RWPE1 (cell line): ENCODE data around the gene RBM20.
A peak's percentile ranks its signal among the peaks of the same experiment; 100 is the strongest.
"Not testable (repeated sequence)": the region's sequence is repeated elsewhere in the genome, so short reads cannot be mapped to it uniquely, and the experiment has no call there.

ENCODE experiments used
- CTCF ChIA-PET: fragments of 350-600 bp; sonication (Branson Sonifier 250); formaldehyde crosslinking; extraction: SDS; loops from one replicate; lab custom pipeline; 2021; lab: Yijun Ruan, JAX
- POLR2A ChIA-PET: fragments of 400-600 bp; formaldehyde crosslinking; extraction: SDS; loops from one replicate; lab custom pipeline; 2020; ENCODE audit warnings: antibody characterized with exemption; ENCODE audit not compliant: low non-redundant PET; lab: Yijun Ruan, JAX
- DNase-seq: peaks from one replicate; pipeline ENCODE4 v3.0.0; 2012; ENCODE audit warnings: low spot score
- H3K27ac ChIP-seq: fragments of 450-650 bp; 2 replicates; pipeline ENCODE4 v1.5.1; 2017
- CTCF ChIP-seq: fragments of 450-650 bp; conservative IDR thresholded peaks from 2 replicates; pipeline ENCODE4 v1.5.1; 2017; ENCODE audit warnings: low read depth, mild to moderate bottlenecking

RBM20 gene

GRCh38 chr10:110620398-110620719 lies 23.8 kb upstream of the RBM20 start:
- TF ChIP-seq CTCF, result no peak
- CTCF ChIA-PET, result interaction anchor here (0.6 to 1.0 kb wide), 2 partner anchors 10 to 204 kb away, joined by 3 to 5 read pairs; no protein-coding TSS in a partner anchor
- H3K27ac ChIP-seq, result no peak overlapping the region
- no peak for DNase-seq
- POLR2A ChIA-PET, result no interaction called here

DNA sequence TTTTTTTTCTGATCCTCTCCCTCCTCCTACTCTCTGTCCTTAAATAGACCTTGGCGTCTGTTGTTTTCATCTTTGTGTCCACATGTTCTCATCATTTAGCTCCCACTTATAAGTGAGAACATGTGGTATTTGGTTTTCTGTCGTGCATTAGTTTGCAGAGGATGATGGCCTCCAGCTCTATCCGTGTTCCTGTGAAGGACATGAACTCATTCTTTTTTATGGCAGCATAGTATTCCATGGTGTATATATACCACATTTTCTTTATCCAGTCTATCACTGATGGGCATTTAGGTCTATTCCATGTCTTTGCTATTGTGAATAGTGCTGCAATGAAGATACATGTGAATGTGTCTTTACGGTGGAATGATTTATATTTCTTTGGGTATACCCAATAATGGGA lies 20.8 kb upstream of the RBM20 start:
- POLR2A ChIA-PET, DNase-seq, H3K27ac ChIP-seq: not testable (repeated sequence)
- CTCF ChIA-PET, result interaction anchor here (0.5 to 0.6 kb wide), 3 partner anchors 89 to 284 kb away, joined by 3 to 6 read pairs (median 3); no protein-coding TSS in a partner anchor

- H3K27ac ChIP-seq, result no peak overlapping the region
- DNase-seq, result no peak
- ChIA-PET CTCF (interaction anchor here (0.5 to 0.7 kb wide), 3 partner anchors 13 to 47 kb away, joined by 3 to 4 read pairs (median 3); no protein-coding TSS in a partner anchor), POLR2A (no interaction called here)
- TF ChIP-seq CTCF, result no peak
These were observed 18.7 kb upstream of the RBM20 start for GRCh38 chr10:110625356-110625894.

- H3K27ac ChIP-seq, result no peak overlapping the region
- DNase-seq, result no peak
- ChIA-PET POLR2A (no interaction called here), CTCF (no interaction called here)
- no peak for TF ChIP-seq CTCF
These were observed 17.9 kb upstream of the RBM20 start for GRCh38 chr10:110625951-110626855.

DNA sequence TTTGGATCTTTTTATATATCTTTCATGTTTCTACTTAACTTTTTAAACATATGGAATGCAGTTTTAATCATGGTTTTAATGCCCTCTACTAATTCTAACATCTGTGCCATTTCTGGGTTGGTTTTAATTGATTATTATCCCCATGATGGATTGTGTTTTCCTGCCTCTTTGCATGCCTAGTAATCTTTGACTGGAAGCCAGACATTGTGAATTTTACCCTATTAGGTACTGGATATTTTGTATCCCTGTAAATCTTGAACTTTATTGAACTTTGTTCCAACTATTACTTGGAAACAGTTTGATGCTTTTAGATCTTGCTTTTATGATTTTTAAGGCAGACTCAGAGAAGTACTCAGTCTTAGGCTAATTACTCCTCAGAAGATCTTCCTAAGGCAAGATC lies 16.0 kb upstream of the RBM20 start:
- DNase-seq, result no peak
- ChIA-PET POLR2A (no interaction called here), CTCF (no interaction called here)
- no peak for TF ChIP-seq CTCF
- no peak overlapping the region for H3K27ac ChIP-seq

GRCh38 chr10:110629680-110630191 lies 14.4 kb upstream of the RBM20 start:
- DNase-seq, result peak; percentile 65
- no peak for TF ChIP-seq CTCF
- ChIA-PET POLR2A (no interaction called here), CTCF (interaction anchor here (0.6 to 1.0 kb wide), 4 partner anchors 19 to 763 kb away, joined by 3 read pairs; no protein-coding TSS in a partner anchor)
- H3K27ac ChIP-seq, result no peak overlapping the region
